NCI-H345 treated with DMSO at 0.1 percent for 48 hours (cell line): ENCODE data around the gene UNC79.

ENCODE experiments used
- DNase-seq: peaks from one replicate; lab custom pipeline; 2025; ENCODE audit not compliant: unreplicated experiment; lab: John Stamatoyannopoulos, UW

The UNC79 gene

DNA sequence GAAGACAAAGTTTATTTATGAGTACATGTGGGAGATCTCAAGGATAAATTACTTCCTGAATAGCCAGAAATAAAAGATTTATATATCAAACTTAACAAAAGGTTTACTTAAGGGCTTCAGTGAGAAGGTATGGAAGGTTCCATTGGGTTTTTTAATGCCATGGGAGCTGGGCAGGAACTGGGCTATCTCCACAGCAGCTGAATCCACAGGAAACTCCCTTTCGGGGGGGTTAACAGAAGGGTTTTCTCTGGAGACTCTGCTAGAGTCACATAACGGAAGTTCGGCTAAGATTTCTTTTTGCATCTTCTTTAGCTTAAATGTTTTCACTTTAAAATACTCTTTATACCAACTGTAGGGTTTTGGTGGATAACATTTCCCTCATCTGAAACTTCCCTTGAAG, 113.5 kb downstream of the UNC79 start:
- no peak for DNase-seq

DNA sequence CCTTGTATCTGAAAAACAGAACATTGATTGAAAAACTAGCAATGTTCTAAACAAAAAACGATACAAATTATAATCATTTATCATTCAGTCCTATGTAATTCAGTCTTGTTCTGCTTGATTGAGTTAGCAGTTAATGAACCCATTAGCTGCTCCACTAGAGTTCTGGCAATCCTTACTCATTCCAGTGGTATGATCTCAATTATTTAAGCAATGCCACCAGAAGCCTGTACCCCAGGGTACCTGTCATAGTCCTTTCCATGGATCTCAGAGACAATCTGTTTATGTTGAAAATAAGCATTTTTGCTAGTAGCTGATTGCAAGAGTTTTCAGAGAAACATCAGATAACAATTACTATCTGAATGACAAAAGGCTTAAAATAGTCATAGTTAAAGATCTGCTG, 115.9 kb downstream of the UNC79 start:
- no peak for DNase-seq

DNA sequence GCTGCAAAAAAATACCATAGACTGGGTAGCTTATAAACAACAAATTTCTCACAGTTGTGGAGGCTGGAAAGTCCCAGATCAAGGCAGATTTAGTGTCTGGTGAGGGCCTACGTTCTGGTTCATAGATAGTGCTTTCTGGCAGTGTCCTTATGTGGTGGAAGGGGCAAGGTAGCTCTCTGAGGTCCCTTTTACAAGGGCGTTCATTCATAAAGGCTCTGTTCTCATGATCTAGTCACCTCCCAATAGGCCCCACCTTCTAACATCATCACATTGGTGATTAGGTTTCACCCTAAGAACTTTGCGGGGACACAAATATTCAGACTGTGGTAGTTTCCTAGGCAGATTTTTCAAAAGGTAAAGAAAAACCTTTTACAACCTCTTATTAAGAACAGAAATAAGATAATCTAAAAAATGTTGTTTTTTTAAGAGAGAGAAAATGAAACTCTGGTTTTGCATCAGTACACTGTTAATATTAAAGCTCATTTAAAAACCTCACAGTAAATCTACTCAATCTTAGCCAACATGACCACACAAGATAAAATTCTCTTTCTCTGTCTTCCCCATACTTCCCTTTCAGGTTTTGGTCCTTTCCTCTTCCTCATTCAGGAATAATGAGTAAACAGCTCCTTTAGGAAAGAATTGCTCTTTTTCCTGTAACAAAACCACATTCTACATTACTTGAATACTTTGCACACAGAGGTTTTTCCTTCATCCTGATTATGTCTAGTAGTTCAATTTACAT, 117.5 kb downstream of the UNC79 start:
- no peak for DNase-seq

DNA sequence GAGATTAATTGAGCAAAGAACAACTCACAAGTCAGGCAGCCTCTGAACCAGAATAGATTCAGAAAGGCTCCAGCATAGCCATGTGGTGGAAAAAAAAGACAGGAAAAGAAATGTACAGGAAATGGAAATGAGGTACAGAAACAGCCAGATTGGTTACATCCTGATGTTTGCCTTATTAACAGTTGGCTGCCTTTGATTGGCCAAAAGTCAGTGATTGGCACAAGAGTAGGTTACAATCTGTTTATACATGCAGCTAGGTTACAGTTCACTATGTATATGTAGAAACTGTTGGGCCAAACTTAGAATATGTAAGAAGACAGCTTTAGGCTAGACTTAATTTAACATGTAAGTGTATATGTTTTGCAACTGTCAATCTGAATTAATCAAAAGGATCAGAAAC, 118.9 kb downstream of the UNC79 start:
- DNase-seq, result no peak

DNA sequence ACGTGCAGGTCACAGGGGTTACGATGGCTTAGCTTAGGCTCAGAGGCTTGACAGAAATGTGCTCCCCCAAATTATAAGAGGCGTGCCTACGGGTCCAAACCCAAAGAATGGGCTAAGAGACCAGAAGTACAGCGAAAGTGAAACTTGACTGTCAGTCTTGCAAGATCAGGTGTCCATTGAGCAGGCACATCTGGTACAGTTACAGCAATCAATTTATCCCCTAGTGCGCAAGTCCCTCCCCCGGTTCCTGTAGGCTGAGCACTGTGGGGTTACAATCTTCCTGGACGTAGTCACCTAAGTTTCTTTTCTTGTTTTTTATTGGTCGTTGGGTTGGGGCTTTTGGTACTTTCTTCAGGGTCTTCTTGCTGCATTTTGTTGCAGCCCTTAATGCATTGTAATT, 134.2 kb downstream of the UNC79 start:
- no peak for DNase-seq

DNA sequence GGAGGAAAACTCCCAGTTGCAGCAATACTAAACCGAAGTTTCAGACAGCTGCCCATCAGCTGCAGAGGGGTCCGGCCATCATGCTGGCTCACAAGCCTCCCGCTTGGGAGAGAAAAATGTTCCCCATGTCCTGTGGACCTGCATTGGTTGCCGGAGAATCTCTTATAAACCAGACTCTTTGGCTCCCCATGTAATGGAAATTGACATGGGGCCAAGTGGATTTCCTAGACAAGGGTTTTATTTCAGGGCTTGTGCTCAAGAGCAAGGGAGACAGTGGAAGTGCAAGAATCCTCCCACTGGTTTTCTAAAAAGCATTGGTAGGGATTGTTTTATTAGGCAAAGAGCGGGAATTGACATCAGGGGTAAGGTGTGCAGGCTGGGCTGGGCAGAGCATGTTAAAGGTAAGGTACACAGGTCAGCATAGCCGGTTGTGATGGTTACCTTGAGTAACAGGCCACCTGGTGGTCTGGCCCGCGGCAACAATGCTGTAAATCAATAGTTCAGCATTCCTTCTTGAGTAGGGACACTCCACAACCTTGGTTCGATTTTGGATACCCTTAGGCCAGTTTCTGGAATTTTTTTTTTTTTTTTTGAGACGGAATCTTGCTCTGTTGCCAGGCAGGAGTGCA, 135.4 kb downstream of the UNC79 start:
- no peak for DNase-seq

DNA sequence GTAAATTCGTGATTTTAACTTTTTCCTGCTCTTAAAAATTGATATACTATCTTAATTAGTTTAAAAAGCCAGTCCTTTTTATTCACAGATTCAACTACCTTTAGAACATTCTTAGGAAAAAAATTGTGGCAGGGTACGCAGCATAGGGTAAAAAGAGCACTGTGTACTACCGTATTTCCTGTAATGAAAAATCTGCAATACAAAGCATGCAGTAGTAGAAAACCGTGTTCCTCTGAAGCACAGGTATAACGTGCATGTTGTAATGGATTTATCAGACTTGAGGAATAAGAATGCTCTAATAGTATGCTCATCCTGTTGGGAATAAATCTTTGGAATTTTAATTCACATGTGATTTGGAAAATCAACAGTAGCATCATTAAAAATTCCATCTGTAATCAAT, 140.5 kb downstream of the UNC79 start:
- DNase-seq, result no peak

DNA sequence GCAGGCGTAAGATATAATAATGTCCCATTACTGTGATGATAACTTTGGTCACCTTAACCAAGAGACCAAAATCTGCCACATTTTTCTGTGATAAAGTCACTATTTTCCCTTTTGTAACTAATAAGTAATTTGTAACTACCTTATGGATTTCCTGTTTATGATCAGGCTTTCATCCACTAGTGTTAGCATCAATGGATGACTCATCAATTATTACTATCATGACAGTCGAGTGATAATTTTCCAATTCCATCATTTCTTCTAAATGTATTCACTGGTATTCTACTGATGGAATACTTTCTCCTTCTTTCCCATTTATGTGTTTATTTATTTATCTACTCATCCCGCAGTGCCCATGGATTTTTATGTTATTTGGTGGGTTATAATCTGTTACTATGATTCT, 148.4 kb downstream of the UNC79 start:
- no peak for DNase-seq

DNA sequence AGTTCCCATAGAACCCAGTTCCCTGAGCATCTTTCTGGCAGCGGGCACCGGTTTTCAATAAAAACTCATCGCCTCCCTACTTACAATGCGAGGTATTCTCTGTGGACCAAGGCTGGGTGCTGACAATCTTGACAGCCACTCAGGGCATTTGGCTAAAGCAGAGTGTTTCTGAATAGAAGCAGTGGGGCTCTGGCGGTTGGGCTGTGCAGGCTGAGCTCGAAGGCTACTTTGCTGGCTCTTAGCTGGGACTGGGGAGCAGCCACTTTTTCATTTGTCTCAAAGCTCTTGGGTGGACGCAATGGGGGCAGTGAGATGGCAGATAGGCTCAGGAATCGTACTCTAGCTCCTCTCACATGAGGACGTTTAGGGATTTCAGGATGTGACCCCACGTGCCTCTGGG, 151.8 kb downstream of the UNC79 start:
- DNase-seq, result no peak

DNA sequence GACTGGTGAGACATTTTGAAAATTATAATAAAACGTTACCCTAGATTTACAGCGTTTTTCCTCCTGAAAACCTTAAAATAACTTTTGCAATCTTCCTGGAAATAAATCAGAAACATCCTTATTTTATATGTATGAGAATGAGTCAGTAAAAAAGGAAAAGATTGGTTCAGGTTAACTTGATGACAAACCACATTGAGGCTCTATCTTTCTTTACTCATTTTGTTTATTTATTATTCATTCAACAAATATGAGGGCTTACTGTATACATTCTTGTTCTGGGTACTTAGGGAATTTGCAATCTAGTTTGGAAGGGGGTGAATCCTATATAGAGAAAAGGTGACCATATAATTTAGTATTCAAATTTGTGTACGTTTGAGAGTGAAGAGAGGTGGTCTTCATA, 156.6 kb downstream of the UNC79 start:
- no peak for DNase-seq

DNA sequence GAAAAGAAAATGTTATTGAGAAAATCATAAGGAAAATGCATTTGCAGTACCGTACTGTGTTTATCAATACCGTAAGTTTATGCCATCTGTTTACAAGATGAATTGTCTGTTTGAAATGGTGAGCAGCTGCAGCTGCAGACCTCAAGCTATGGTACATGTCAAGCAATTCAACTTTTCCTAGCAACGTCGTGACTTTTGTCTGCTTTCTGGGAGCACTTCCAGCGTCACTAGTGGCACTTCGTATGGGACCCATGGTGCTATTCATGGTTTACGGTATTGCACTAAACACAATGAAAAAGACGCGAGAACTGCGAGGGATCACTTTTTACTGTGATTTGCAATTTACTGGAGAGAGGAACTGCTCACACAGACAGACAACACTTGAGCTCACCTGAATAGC, 160.8 kb downstream of the UNC79 start:
- no peak for DNase-seq

DNA sequence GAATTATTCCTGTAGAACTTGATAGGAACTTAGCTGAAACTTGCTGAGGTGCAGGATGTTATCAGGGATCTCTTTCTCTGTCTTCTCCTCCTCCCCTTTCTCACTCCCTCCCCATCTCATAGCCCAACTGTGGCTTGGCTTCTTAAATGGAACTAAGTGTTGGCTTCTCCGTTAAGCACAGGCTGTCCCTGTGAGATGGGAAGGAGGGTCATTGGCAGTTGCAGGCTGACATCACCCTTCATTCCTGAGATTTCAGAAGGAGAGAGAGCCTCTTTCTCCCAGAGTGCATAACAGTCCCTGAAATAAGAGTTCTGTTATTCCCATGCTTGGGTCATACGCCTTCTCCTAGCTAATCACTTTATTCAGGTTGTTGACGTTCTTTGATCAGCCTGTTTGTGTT, 162.0 kb downstream of the UNC79 start:
- DNase-seq, result no peak

DNA sequence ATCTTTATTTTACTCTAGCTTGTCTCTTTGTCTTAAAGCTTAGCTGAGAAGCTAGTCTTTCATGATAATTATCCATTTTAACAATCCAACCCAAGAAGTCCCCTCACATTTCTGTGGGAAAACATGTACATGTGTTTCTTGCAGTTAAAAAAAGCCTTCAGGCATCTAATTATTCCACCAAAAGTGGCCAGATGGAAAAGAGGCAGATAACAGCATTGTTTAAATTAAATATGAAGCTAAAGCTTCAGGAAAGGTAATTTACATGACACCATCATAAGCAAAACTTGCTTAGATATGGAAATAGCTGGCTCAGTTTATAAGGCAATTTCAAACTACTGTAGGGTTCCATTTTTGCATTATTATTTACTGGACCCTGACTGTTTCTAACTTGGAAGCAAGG, 175.4 kb downstream of the UNC79 start:
- DNase-seq, result no peak

DNA sequence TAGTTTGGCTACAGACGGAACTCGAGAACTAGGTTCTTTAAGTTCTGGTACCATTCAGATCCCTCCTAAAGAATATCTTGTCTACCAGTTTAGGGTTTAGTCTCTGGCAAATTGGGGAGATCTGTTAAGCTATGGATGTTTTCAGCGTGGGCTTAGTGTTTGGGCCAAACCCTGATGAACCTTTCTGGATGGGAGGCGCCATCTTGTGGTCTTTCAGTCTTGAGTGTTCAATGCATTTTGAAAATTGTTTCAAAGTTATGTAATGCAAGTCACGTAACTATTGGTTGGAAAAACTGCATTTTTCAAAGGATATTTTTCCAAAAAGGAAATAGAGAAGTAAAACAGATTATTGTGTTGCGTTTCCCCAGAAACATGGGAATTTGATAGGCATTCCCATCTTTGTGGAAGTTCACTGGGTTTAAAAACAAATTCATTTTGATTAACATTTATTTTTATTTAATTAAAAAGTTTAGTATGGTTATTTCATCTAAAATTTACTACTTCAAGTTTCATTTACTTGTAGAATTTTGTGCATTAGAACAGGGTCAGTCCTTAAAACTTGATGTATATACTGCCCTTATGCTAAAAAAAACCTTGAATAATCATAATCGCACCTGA, 188.5 kb downstream of the UNC79 start:
- peak; percentile 13 for DNase-seq

DNA sequence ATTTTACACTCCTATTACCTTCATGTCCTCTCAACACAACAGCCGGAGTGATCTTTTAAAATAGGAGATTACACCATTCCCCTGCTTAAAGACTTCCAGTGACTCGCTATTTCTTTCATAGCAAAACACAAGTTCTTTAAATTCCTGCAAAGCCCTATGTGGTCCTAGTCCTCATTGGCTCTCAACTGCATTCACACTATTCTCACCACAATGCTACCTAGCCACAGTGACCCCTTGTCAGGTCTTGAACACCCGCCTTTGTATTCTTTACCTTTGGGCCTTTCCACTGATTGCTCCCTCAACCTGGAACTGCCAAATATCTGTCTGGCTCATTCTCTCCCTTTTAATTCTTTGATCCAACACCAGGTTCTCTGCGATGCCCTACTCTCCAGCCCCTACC, 197.3 kb downstream of the UNC79 start:
- DNase-seq, result no peak

DNA sequence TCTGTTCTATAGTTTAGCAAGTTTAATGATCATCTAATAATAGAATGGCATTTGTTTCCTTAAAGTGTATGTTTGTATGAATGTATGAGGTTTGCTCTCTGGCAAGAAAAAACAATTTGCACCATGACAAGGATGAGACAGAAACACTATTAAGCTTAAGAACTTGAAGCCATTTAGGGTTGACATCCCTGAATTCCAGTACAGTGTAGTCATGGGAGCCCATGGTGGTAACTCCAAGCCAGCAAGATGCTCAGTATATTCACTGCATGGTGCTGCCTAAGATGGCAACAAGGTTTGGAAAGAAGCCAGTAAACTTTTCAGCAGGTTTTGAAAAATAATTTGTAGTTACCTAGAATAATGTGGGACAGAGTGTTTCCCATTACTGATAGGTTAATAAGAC, 198.9 kb downstream of the UNC79 start:
- DNase-seq, result no peak

DNA sequence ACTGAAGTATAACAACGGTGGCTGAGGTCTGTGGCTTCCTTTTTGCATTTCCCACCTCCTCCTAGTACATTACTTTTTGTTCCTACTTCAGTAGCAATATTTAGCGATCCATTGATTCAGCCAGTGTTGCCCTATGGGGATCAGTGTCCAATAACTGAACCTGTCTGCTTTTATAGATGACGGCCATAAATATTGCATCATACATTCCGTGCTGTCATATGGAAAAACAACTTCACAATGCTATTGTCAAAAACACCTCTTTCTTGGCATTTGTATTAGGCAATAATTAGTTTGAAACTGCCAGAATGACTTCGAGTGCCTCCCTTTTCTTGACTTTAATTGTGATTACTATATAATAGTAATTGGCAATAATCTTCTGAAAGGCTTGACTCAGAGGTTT, 208.1 kb downstream of the UNC79 start:
- no peak for DNase-seq

DNA sequence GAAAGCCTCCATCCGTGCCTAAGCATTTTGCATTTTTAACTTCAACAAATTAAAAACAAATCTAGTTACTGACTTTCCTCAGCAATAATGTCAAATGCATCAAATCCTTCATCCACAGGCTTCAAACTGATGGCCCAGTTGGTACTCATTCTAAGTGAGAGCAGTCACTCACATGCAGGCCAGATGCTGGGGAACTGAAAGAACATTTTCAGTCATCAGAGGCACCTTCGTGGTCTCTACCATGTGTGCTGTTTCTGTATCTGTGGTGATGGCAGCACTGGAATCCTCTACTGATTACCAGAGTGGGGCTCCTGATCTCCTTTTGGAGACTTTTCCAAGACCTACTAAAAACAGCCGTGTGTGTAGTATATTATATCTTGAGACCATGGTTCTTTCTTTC, 212.4 kb downstream of the UNC79 start:
- no peak for DNase-seq

DNA sequence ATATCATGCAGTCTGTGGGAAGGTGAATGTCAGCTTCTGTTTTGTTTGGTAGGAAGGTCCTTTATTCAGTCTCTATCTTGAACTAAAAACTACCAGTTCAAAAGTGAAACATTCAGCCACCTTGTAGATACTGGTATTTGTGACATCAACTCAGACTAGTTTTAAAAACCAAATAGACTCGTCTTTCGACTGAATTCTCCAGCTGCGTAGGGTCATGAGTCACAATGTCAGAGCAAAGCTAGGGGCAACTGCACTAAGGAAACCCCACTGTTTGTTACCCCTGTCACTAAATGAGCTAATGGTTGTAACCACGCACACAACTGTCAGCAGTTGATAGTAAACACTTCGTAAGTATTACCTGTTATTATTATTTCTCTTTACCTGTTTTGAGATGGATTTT, 212.9 kb downstream of the UNC79 start:
- DNase-seq, result no peak

DNA sequence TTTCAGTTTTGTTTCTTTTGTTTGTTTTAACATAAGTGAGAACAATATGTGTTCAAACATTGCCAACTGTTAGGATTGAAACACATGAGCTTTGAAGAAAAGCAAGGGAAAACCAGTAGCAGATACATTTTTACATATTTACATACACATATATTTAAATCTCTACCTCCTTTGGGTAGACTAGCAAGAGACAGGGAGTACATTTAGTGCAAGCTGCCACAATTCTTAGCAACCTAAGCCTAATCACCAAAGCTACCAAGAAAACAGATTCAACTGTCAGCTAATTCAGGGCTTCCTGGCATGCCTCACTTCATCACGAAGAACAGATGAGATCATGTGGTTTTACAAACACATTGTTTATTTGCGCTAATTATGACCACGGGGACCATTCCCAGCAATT, 214.5 kb downstream of the UNC79 start:
- DNase-seq, result no peak

DNA sequence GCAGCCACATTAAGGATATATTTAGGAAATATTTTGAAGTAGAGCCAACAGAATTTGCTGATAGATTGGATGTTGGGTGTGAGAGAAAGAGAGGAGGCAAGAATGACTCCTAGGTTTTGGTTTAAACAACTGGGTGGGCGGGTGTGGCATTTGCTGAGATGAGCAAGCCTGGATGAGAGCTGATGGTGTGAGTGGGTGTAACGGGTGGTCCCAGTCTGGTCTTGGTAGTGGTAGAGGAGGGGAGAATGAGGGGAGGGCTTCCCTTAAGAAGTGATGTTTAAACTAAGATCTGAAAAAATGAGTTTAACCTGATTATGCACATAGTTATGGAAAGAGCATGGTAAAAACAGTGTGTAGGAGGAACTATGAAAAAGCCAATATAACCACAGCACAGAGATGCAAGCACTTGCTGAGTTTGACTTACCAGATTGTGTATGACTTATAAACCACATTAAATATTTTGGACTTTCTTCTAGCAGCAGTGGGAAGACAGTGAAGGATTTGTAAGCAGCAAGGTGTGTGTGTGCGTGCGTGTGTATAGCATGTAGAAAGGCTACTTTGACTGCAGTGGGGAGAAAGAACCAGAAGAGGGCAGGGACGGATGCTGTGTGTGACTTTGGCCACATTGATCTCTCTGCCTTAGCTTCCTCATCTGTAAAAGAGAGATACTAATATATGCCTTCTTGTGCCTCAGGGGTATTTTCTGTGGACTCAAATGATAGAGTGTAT, 217.9 kb downstream of the UNC79 start:
- DNase-seq, result peak; percentile 6

DNA sequence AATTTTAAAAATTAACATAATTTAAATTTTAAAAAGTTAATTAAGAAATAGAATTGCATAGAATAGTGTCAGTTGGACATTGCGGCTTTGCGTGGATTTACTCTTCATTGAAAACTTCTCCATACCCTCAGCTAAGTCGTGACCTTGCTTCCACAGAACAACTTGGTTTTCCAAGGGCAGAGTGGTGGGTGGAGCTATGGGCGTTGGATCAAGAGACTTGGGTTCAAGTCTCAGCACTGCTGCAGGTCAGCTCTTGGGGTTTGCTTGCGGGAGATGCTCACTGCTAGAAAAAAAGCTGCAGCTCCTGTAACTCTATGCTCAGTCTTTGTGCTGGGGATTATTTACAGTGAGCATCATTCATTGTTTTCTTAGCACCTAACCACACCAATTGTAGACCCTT, 223.9 kb downstream of the UNC79 start:
- no peak for DNase-seq
